SK-N-SH (cell line): ENCODE measurements around the gene PPP1R10. TPM values are rescaled to one million over a fixed set of nuclear protein-coding genes. Genes with fewer than 3 reads are reported as not detected.
A peak's percentile ranks its signal among the peaks of the same experiment; 100 is the strongest.

Source experiments
- CTCF ChIA-PET: fragments of 300-600, 350-600 bp; formaldehyde crosslinking; extraction: SDS; loops from one replicate; lab custom pipeline; 2021; lab: Yijun Ruan, JAX
- POLR2A ChIA-PET: fragments of 350-600 bp; sonication (Branson Sonifier 250); formaldehyde crosslinking; extraction: SDS; loops from one replicate; lab custom pipeline; 2020; ENCODE audit warnings: antibody characterized with exemption, inconsistent platforms; lab: Yijun Ruan, JAX
- DNase-seq: peaks from one replicate; pipeline ENCODE4 v3.0.0; 2012
- H2AFZ ChIP-seq: fragments of 200-600 bp; sonication (generic); 2 replicates; pipeline ENCODE4 v1.8.1; 2016; ENCODE audit warnings: antibody characterized with exemption, mild to moderate bottlenecking, low read depth
- H3F3A ChIP-seq: fragments of 200-600 bp; sonication (generic); replicated peaks from 2 replicates; pipeline ENCODE3; 2016; ENCODE audit warnings: antibody characterized with exemption, mild to moderate bottlenecking; ENCODE audit not compliant: insufficient read depth
- H3K27ac ChIP-seq, 2 experiments: fragments of 200-500 bp in 1 of 2; fragments of 200-600 bp in 1 of 2; sonication (Bioruptor generic) in 1 of 2; sonication (generic), shearing (Covaris generic) in 1 of 2; 2 replicates each; pipeline versions ENCODE4 v1.5.1 to v1.6.1; 2014 to 2016; ENCODE audit warnings: low read depth in 2 of 2, inconsistent platforms in 1 of 2, low read length in 1 of 2, mild to moderate bottlenecking in 1 of 2, mixed read lengths in 1 of 2
- H3K27me3 ChIP-seq: fragments of 200-600 bp; sonication (generic), shearing (Covaris generic); 2 replicates; pipeline ENCODE4 v1.6.1; 2016; ENCODE audit warnings: mixed run types; ENCODE audit not compliant: insufficient read depth
- H3K36me3 ChIP-seq, 2 experiments: fragments of 200-500 bp in 1 of 2; fragments of 200-600 bp in 1 of 2; sonication (Bioruptor generic) in 1 of 2; sonication (generic) in 1 of 2; replicated peaks in 1 of 2; 2 replicates each; pipeline versions ENCODE3 to v1.5.1; 2014 to 2016; ENCODE audit warnings: low read length in 1 of 2, mild to moderate bottlenecking in 1 of 2; ENCODE audit not compliant: insufficient read depth in 2 of 2, control insufficient read depth in 1 of 2
- H3K4me1 ChIP-seq, 2 experiments: fragments of 200-500 bp in 1 of 2; fragments of 200-600 bp in 1 of 2; sonication (Bioruptor generic) in 1 of 2; sonication (generic), shearing (Covaris generic) in 1 of 2; 2 replicates each; pipeline versions ENCODE4 v1.5.1 to v1.6.1; 2014 to 2016; ENCODE audit warnings: low read depth in 1 of 2, low read length in 1 of 2, mixed run types in 1 of 2; ENCODE audit not compliant: insufficient read depth in 2 of 2, control insufficient read depth in 1 of 2
- H3K4me2 ChIP-seq: fragments of 200-600 bp; sonication (generic), shearing (Covaris generic); 2 replicates; pipeline ENCODE4 v1.6.1; 2017; ENCODE audit warnings: mixed run types
- H3K4me3 ChIP-seq, 2 experiments: fragments of 200-500 bp in 1 of 2; fragments of 200-600 bp in 1 of 2; sonication (Bioruptor generic) in 1 of 2; sonication (generic), shearing (Covaris generic) in 1 of 2; 2 replicates each; pipeline versions ENCODE4 v1.5.1 to v1.8.1; 2014 to 2016; ENCODE audit warnings: low read depth in 2 of 2, inconsistent platforms in 1 of 2, low read length in 1 of 2, mild to moderate bottlenecking in 1 of 2, mixed read lengths in 1 of 2, moderate library complexity in 1 of 2
- H3K79me2 ChIP-seq: fragments of 200-600 bp; sonication (generic); 2 replicates; pipeline ENCODE4 v1.8.1; 2017; ENCODE audit warnings: mild to moderate bottlenecking; ENCODE audit not compliant: insufficient read depth
- H3K9ac ChIP-seq: fragments of 200-600 bp; sonication (generic); 2 replicates; pipeline ENCODE4 v1.6.1; 2017; ENCODE audit warnings: mixed run types
- H3K9me2 ChIP-seq: fragments of 200-600 bp; sonication (generic); 2 replicates; pipeline ENCODE4 v1.6.1; 2017; ENCODE audit warnings: mixed run types
- H3K9me3 ChIP-seq: fragments of 200-600 bp; sonication (generic); 2 replicates; pipeline ENCODE4 v1.6.1; 2017; ENCODE audit warnings: mixed run types, mild to moderate bottlenecking, moderate library complexity
- H4K20me1 ChIP-seq: fragments of 200-600 bp; sonication (generic); 2 replicates; pipeline ENCODE4 v1.6.1; 2017; ENCODE audit warnings: mild to moderate bottlenecking, mixed run types; ENCODE audit not compliant: insufficient read depth
- FOSL2 ChIP-seq: IDR thresholded peaks from 2 replicates; pipeline ENCODE4 v1.4.0; 2012; ENCODE audit warnings: low read depth, mild to moderate bottlenecking, moderate library complexity, borderline replicate concordance
- FOXJ3 ChIP-seq: sonication (generic); formaldehyde crosslinking; IDR thresholded peaks from 2 replicates; pipeline ENCODE4 v1.5.1; 2020; ENCODE audit warnings: mild to moderate bottlenecking, missing genetic modification reagents
- NFIC ChIP-seq: IDR thresholded peaks from 2 replicates; pipeline ENCODE4 v1.4.0; 2012; ENCODE audit warnings: borderline replicate concordance
- NRF1 ChIP-seq: IDR thresholded peaks from 2 replicates; pipeline ENCODE4 v1.6.1; 2012; ENCODE audit warnings: low read depth, mild to moderate bottlenecking, low read length
- PBX3 ChIP-seq: IDR thresholded peaks from 2 replicates; pipeline ENCODE4; 2012
- POLR2AphosphoS5 ChIP-seq: IDR thresholded peaks from 2 replicates; pipeline ENCODE4 v1.6.1; 2012; ENCODE audit warnings: low read depth, low read length
- RAD21 ChIP-seq: IDR thresholded peaks from 2 replicates; pipeline ENCODE4 v1.6.1; 2012; ENCODE audit warnings: mild to moderate bottlenecking, low read length
- REST ChIP-seq: IDR thresholded peaks from 2 replicates; pipeline ENCODE4 v1.6.1; 2012; ENCODE audit warnings: mild to moderate bottlenecking, low read depth, low read length, moderate library complexity
- YY1 ChIP-seq: IDR thresholded peaks from 2 replicates; pipeline ENCODE4 v1.4.0; 2012; ENCODE audit warnings: low read depth, mild to moderate bottlenecking
- WGBS: methylation state at CpG from one replicate; pipeline ENCODE4 v1.1.6; 2017; ENCODE audit warnings: low lambda C conversion rate; 5-methylcytosine and 5-hydroxymethylcytosine counted together
- polyA plus RNA-seq, 3 experiments: library from polyadenylated mRNA; depleted of rRNA; stranded (reverse); fragments of >200 nt; gene quantifications; 2 replicates each; pipeline ENCODE4 v1.2.3, GENCODE V29; 2012

The PPP1R10 gene
- polyA plus RNA-seq, 1 of the 3 experiments (the other 2 are of a cell fraction) = 16.8 TPM

GRCh38 chr6:30601436-30601814, 15.6 kb downstream of the PPP1R10 start (continued):
- TF ChIP-seq REST (no peak), YY1 (no peak), RAD21 (no peak), NRF1 (no peak), FOSL2 (no peak), FOXJ3 (CRISPR knock-in tag) (no peak), NFIC (no peak)

- Histone ChIP-seq H3K27me3 (no peaks in the 10 kb centered on the region), H3K27ac (0 out of 4 replicates have a peak overlapping the region, but pooled peaks of 1 of the 2 experiments have one; percentile 13), H3K9me2 (no peaks in the 10 kb centered on the region), H3K9ac (no peak overlapping the region), H3K9me3 (no peaks in the 10 kb centered on the region), H3K4me3 (no peak overlapping the region), H3K79me2 (no peaks in the 10 kb centered on the region)
- TF ChIP-seq POLR2AphosphoS5 = peak; percentile 29; the same call in 1 of the 2 replicates
- TF ChIP-seq PBX3 = no peak
- TF ChIP-seq NFIC = 0 out of 2 replicates have a peak, but pooled peaks have one; percentile 7
- TF ChIP-seq, all 33 proteins: peak for 2
- Histone ChIP-seq H2AFZ (no peak overlapping the region), H4K20me1 (no peaks in the 10 kb centered on the region), H3K4me1 (no peaks in the 10 kb centered on the region), H3K36me3 (peaks cover 33 to 52% of the 10 kb centered on the region in 2 experiments), H3K4me2 (no peak overlapping the region), H3F3A (peaks cover 35% of the 10 kb centered on the region)
- 96% methylated on average over 6 of the region's 10 CpGs for WGBS
- ChIA-PET CTCF (interaction anchor here (1.4 to 9.9 kb wide), 4 partner anchors 10 to 56 kb away, joined by 5 to 118 read pairs (median 12); no protein-coding TSS in a partner anchor), POLR2A (interaction anchor here (1.2 to 2.4 kb wide), 5 partner anchors 7 to 13 kb away, joined by 3 to 18 read pairs (median 6); no protein-coding TSS in a partner anchor)
- DNase-seq = no peak
Measured at GRCh38 chr6:30600451-30600961, 16.5 kb downstream of the PPP1R10 start.
